Esophagus squamous epithelium (tissue), 4 donors: ENCODE measurements around the gene KSR2.

ENCODE experiments used
- POLR2A ChIP-seq, 4 donors: fragments of 450-650 bp; IDR thresholded peaks; one replicate each; pipeline ENCODE4 v1.6.1; 2017; ENCODE audit warnings: antibody characterized with exemption in 4 of 4, mild to moderate bottlenecking in 4 of 4, moderate library complexity in 3 of 4
- TF ChIP-seq, protein P1 (sequence below), 6 experiments: fragments of 450-650 bp in 4 of 6; fragments of 200-600 bp in 2 of 6; sonication (generic) in 2 of 6; IDR thresholded peaks; one replicate each; pipeline ENCODE4 v1.5.1; 2016 to 2019; ENCODE audit warnings: antibody characterized with exemption in 6 of 6, mild to moderate bottlenecking in 4 of 6, moderate library complexity in 4 of 6

DNA sequence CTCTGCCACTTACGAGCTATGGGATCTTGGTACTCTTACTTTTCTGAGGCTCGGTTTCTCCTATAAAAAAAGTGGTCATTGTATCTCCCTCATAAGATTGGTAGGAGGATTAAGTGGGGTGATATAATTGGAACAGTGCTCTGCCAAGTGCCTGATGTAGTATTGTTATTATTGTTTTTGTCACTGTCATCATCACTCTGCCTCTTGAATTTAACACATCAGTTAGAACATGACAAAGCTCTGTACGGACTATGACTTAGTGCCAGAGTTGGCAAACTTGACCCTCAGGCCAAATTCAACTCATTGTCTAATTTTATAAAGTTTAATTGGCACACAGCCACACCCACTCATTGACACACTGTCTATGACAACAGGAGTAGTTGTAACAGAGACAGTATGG lies 378.4 kb downstream of the KSR2 start:
- TF ChIP-seq, protein P1, sequence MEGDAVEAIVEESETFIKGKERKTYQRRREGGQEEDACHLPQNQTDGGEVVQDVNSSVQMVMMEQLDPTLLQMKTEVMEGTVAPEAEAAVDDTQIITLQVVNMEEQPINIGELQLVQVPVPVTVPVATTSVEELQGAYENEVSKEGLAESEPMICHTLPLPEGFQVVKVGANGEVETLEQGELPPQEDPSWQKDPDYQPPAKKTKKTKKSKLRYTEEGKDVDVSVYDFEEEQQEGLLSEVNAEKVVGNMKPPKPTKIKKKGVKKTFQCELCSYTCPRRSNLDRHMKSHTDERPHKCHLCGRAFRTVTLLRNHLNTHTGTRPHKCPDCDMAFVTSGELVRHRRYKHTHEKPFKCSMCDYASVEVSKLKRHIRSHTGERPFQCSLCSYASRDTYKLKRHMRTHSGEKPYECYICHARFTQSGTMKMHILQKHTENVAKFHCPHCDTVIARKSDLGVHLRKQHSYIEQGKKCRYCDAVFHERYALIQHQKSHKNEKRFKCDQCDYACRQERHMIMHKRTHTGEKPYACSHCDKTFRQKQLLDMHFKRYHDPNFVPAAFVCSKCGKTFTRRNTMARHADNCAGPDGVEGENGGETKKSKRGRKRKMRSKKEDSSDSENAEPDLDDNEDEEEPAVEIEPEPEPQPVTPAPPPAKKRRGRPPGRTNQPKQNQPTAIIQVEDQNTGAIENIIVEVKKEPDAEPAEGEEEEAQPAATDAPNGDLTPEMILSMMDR (IDR thresholded peaks at IDR 0.05), result no peak
- TF ChIP-seq POLR2A (IDR thresholded peaks at IDR 0.05), result no peak
